Tibial nerve (tissue), 3 donors: ENCODE data around the gene ABCB7.

Experiments
- POLR2A ChIP-seq, 2 donors: fragments of 450-650 bp; IDR thresholded peaks; one replicate each; pipeline ENCODE4 v1.6.1; 2017; ENCODE audit warnings: antibody characterized with exemption in 2 of 2, mild to moderate bottlenecking in 2 of 2, moderate library complexity in 2 of 2
- TF ChIP-seq, protein P1 (sequence below), 5 experiments: fragments of 200-600 bp in 3 of 5; fragments of 450-650 bp in 2 of 5; sonication (generic) in 3 of 5; IDR thresholded peaks; one replicate each; pipeline ENCODE4 v1.5.1; 2016 to 2019; ENCODE audit warnings: antibody characterized with exemption in 5 of 5, mild to moderate bottlenecking in 3 of 5, moderate library complexity in 2 of 5

DNA sequence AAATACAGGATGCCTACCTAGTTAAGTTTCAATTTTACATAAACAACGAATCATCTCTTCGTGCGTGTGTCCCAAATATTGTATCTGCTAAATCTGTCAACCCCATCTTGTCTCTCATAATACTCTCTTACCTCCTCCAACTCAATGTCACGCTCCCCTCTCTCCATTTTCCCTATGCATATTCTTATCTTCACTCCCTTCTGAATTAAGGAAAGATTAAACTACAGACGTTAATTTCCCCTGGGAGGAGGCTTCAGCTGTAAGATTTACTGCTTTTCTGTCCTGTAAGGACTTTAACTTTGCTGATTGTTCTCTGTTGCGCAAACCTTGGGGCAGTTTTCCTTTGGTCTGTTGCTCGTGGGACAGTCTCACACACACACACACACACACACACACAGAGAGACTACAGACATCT lies 455 bp upstream of the ABCB7 start:
- TF ChIP-seq, protein P1, sequence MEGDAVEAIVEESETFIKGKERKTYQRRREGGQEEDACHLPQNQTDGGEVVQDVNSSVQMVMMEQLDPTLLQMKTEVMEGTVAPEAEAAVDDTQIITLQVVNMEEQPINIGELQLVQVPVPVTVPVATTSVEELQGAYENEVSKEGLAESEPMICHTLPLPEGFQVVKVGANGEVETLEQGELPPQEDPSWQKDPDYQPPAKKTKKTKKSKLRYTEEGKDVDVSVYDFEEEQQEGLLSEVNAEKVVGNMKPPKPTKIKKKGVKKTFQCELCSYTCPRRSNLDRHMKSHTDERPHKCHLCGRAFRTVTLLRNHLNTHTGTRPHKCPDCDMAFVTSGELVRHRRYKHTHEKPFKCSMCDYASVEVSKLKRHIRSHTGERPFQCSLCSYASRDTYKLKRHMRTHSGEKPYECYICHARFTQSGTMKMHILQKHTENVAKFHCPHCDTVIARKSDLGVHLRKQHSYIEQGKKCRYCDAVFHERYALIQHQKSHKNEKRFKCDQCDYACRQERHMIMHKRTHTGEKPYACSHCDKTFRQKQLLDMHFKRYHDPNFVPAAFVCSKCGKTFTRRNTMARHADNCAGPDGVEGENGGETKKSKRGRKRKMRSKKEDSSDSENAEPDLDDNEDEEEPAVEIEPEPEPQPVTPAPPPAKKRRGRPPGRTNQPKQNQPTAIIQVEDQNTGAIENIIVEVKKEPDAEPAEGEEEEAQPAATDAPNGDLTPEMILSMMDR (IDR thresholded peaks at IDR 0.05): no peak
- no peak for TF ChIP-seq POLR2A (IDR thresholded peaks at IDR 0.05)
